Measurements from ENCODE around the gene C4A.

GRCh38 chr6:31972709-31973350 is 9.0 kb upstream of the C4A start:
- no peak for TF ChIP-seq CTCF (IDR thresholded peaks at IDR 0.05)
- no peak for TF ChIP-seq POLR2AphosphoS5 (IDR thresholded peaks at IDR 0.05)
- no peak for TF ChIP-seq POLR2A (IDR thresholded peaks at IDR 0.05)

Data from stomach (tissue), 4 donors.